ENCODE measurements around the gene KCNJ11.

The KCNJ11 gene

GRCh38 chr11:17391493-17392355, 3.3 kb upstream of the KCNJ11 start:
- DNase-seq (ENCODE audit: low read depth): no peak

- DNase-seq (ENCODE audit: low read depth): no peak
Observed at GRCh38 chr11:17389957-17390649, 1.6 kb upstream of the KCNJ11 start.

- peak; percentile 71 for DNase-seq (ENCODE audit: low read depth)
Observed at GRCh38 chr11:17389211-17389956, 925 bp upstream of the KCNJ11 start.

- DNase-seq (ENCODE audit: low read depth): no peak
Observed at GRCh38 chr11:17387811-17388210, 648 bp downstream of the KCNJ11 start.

GRCh38 chr11:17387254-17387653, 1.2 kb downstream of the KCNJ11 start:
- DNase-seq (ENCODE audit: low read depth): no peak

- peak; percentile 10 for DNase-seq (ENCODE audit: low read depth)
Observed at GRCh38 chr11:17386331-17387084, 2.0 kb downstream of the KCNJ11 start.

GRCh38 chr11:17385926-17386325, 2.5 kb downstream of the KCNJ11 start:
- no peak for DNase-seq (ENCODE audit: low read depth)

GRCh38 chr11:17385492-17385891, 3.0 kb downstream of the KCNJ11 start:
- DNase-seq (ENCODE audit: low read depth): no peak

- DNase-seq (ENCODE audit: low read depth): peak; percentile 68
Observed at GRCh38 chr11:17384002-17384511, 4.4 kb downstream of the KCNJ11 start.

GRCh38 chr11:17383461-17383860, 5.0 kb downstream of the KCNJ11 start:
- no peak for DNase-seq (ENCODE audit: low read depth)

GRCh38 chr11:17382046-17382728, 6.3 kb downstream of the KCNJ11 start:
- DNase-seq (ENCODE audit: low read depth): no peak

GRCh38 chr11:17381156-17381555, 7.3 kb downstream of the KCNJ11 start:
- DNase-seq (ENCODE audit: low read depth): no peak

GRCh38 chr11:17379383-17380180, 8.9 kb downstream of the KCNJ11 start:
- no peak for DNase-seq (ENCODE audit: low read depth)

- no peak for DNase-seq (ENCODE audit: low read depth)
Observed at GRCh38 chr11:17378655-17379054, 9.8 kb downstream of the KCNJ11 start.

- DNase-seq (ENCODE audit: low read depth): no peak
Observed at GRCh38 chr11:17376493-17376892, 12.0 kb downstream of the KCNJ11 start.

- no peak for DNase-seq (ENCODE audit: low read depth)
Observed at GRCh38 chr11:17375547-17375946, 12.9 kb downstream of the KCNJ11 start.

- DNase-seq (ENCODE audit: low read depth): no peak
Observed at GRCh38 chr11:17371614-17372013, 16.8 kb downstream of the KCNJ11 start.

- no peak for DNase-seq (ENCODE audit: low read depth)
Observed at GRCh38 chr11:17369684-17370243, 18.7 kb downstream of the KCNJ11 start.

GRCh38 chr11:17369094-17369493, 19.4 kb downstream of the KCNJ11 start:
- no peak for DNase-seq (ENCODE audit: low read depth)

GRCh38 chr11:17368551-17368950, 19.9 kb downstream of the KCNJ11 start:
- no peak for DNase-seq (ENCODE audit: low read depth)

Data from stimulated activated CD4-positive, alpha-beta T cell treated with anti-CD3 and anti-CD28 coated beads, Interleukin-2, amount 100 ng/mL, for 4 hours (primary cell).